K562 (cell line): ENCODE data around the gene LYPD3. TPM values are rescaled to one million over a fixed set of nuclear protein-coding genes. Genes with fewer than 3 reads are reported as not detected.

Source experiments
- ZBTB11 ChIP-seq, 3 experiments: fragments of 200-800 bp in 1 of 3; fragments of 250-450 bp in 1 of 3; fragments of 450-650 bp in 1 of 3; sonication (Bioruptor Pico) in 1 of 3; sonication (Bioruptor generic) in 1 of 3; formaldehyde crosslinking in 1 of 3; IDR thresholded peaks; 2 replicates each; pipeline versions ENCODE4 v1.6.1 to v1.8.0; 2016 to 2022; ENCODE audit warnings: mild to moderate bottlenecking in 2 of 3, missing genetic modification characterization in 2 of 3, missing compliant biosample characterization in 1 of 3, moderate library complexity in 1 of 3
- ZBTB9 ChIP-seq: fragments of 450-650 bp; formaldehyde crosslinking; IDR thresholded peaks from 2 replicates; pipeline ENCODE4 v1.4.0; 2020; ENCODE audit warnings: mild to moderate bottlenecking, moderate library complexity
- polyA plus RNA-seq, 8 experiments: library from polyadenylated mRNA; depleted of rRNA in 4 of 8; stranded (reverse) in 5 of 8; unstranded in 3 of 8; fragments of >200 nt; fragmentation: Nextera tagmentation in 2 of 8; fragmentation: Illumina TruSeq in 1 of 8; extraction: Ambion mirVana in 2 of 8; extraction: Trizol in 1 of 8; gene quantifications; 2 replicates each; pipeline versions ENCODE4 v1.2.1 to v1.2.3, GENCODE V29; 2011 to 2014; ENCODE audit warnings: inconsistent platforms in 1 of 8, missing spikeins in 1 of 8
- total RNA-seq, 7 experiments: library from RNA; depleted of rRNA in 6 of 7; stranded (reverse); fragments of >200 nt in 6 of 7; fragmentation: Illumina TruSeq in 2 of 7; extraction: Trizol in 2 of 7; gene quantifications; 2 replicates each; pipeline versions ENCODE4 v1.2.1 to v1.2.3, GENCODE V29; 2011 to 2021; ENCODE audit warnings: low replicate concordance in 1 of 7

The LYPD3 gene
- total and polyA plus RNA-seq, 9 of the 15 experiments (the other 6 are each of a cell fraction or from before 2014, with no cell fraction given), result 0.04 to 0.33 (median 0.20) TPM; not detected in 1

GRCh38 chr19:43412441-43412840 is 53.0 kb downstream of the LYPD3 start (continued):
- TF ChIP-seq ZBTB9 (no peak), ZBTB11 (CRISPR knock-in tag; IDR thresholded peaks at IDR 0.05) (no peak)

Other genes starting within 250 kb of the LYPD3 start
Only the 7 nearest of the 14 such genes appear.
- not detected in 2 replicates for gene CD177, start 111.9 kb downstream of the LYPD3 start, total RNA-seq (2014; rRNA removed)
- not detected in 2 replicates for gene CD177, start 111.9 kb downstream of the LYPD3 start, total RNA-seq (2014; rRNA removed; fragmentation: Illumina TruSeq; extraction: Trizol)
- not detected in 2 replicates for gene CD177, start 111.9 kb downstream of the LYPD3 start, total RNA-seq (2015; rRNA removed; fragmentation: Illumina TruSeq; extraction: Trizol)
- not detected in 2 replicates for gene CD177, start 111.9 kb downstream of the LYPD3 start, total RNA-seq (2021)
- gene CD177, start 111.9 kb downstream of the LYPD3 start, polyA plus RNA-seq (2011; rRNA removed), result not detected in 2 replicates
- not detected in 2 replicates for gene CD177, start 111.9 kb downstream of the LYPD3 start, polyA plus RNA-seq (2014; fragmentation: Illumina TruSeq; extraction: Trizol)
- not detected for gene CD177, start 111.9 kb downstream of the LYPD3 start, polyA plus RNA-seq (2014; fragmentation: Nextera tagmentation; extraction: Ambion mirVana)
- not detected in 2 replicates for gene CD177, start 111.9 kb downstream of the LYPD3 start, polyA plus RNA-seq (2014; rRNA removed)
- not detected in 2 replicates for gene TEX101, start 50.7 kb downstream of the LYPD3 start, total RNA-seq (2014; rRNA removed)
- gene TEX101, start 50.7 kb downstream of the LYPD3 start, total RNA-seq (2014; rRNA removed; fragmentation: Illumina TruSeq; extraction: Trizol), result not detected in 2 replicates
- gene TEX101, start 50.7 kb downstream of the LYPD3 start, total RNA-seq (2015; rRNA removed; fragmentation: Illumina TruSeq; extraction: Trizol), result not detected in 2 replicates
- gene TEX101, start 50.7 kb downstream of the LYPD3 start, total RNA-seq (2021), result not detected in 2 replicates
- not detected in 2 replicates for gene TEX101, start 50.7 kb downstream of the LYPD3 start, polyA plus RNA-seq (2011; rRNA removed)
- gene TEX101, start 50.7 kb downstream of the LYPD3 start, polyA plus RNA-seq (2014; fragmentation: Illumina TruSeq; extraction: Trizol), result not detected in 2 replicates
- under 1 TPM; 0.10 to 0.14 TPM for gene TEX101, start 50.7 kb downstream of the LYPD3 start, polyA plus RNA-seq (2014; fragmentation: Nextera tagmentation; extraction: Ambion mirVana)
- 0.36 TPM in 1 of 2 replicates, not detected in the other for gene TEX101, start 50.7 kb downstream of the LYPD3 start, polyA plus RNA-seq (2014; rRNA removed)
- 23.5 and 28.0 TPM in 2 replicates for gene PHLDB3, start 39.1 kb upstream of the LYPD3 start, total RNA-seq (2014; rRNA removed)
- 1.1 and 1.6 TPM in 2 replicates for gene PHLDB3, start 39.1 kb upstream of the LYPD3 start, total RNA-seq (2014; rRNA removed; fragmentation: Illumina TruSeq; extraction: Trizol)
- gene PHLDB3, start 39.1 kb upstream of the LYPD3 start, total RNA-seq (2015; rRNA removed; fragmentation: Illumina TruSeq; extraction: Trizol), result 5.4 and 6.4 TPM in 2 replicates
- gene PHLDB3, start 39.1 kb upstream of the LYPD3 start, total RNA-seq (2021), result 11.8 and 12.7 TPM in 2 replicates
- 3.5 and 6.1 TPM in 2 replicates for gene PHLDB3, start 39.1 kb upstream of the LYPD3 start, polyA plus RNA-seq (2011; rRNA removed)
- gene PHLDB3, start 39.1 kb upstream of the LYPD3 start, polyA plus RNA-seq (2014; fragmentation: Illumina TruSeq; extraction: Trizol), result 3.9 and 6.7 TPM in 2 replicates
- gene PHLDB3, start 39.1 kb upstream of the LYPD3 start, polyA plus RNA-seq (2014; fragmentation: Nextera tagmentation; extraction: Ambion mirVana), result under 1 TPM; 0.04 to 0.06 TPM
- 5.2 and 11.4 TPM in 2 replicates for gene PHLDB3, start 39.1 kb upstream of the LYPD3 start, polyA plus RNA-seq (2014; rRNA removed)
- gene ETHE1, start 61.6 kb upstream of the LYPD3 start, total RNA-seq (2014; rRNA removed), result 15.7 and 17.1 TPM in 2 replicates
- 5.2 and 5.9 TPM in 2 replicates for gene ETHE1, start 61.6 kb upstream of the LYPD3 start, total RNA-seq (2014; rRNA removed; fragmentation: Illumina TruSeq; extraction: Trizol)
- 8.8 and 10.2 TPM in 2 replicates for gene ETHE1, start 61.6 kb upstream of the LYPD3 start, total RNA-seq (2015; rRNA removed; fragmentation: Illumina TruSeq; extraction: Trizol)
- 9.1 and 13.0 TPM in 2 replicates for gene ETHE1, start 61.6 kb upstream of the LYPD3 start, total RNA-seq (2021)
- gene ETHE1, start 61.6 kb upstream of the LYPD3 start, polyA plus RNA-seq (2011; rRNA removed), result 17.3 and 28.5 TPM in 2 replicates
- 10.2 and 13.8 TPM in 2 replicates for gene ETHE1, start 61.6 kb upstream of the LYPD3 start, polyA plus RNA-seq (2014; fragmentation: Illumina TruSeq; extraction: Trizol)
- 1 to 10 TPM; 2.9 to 5.4 TPM for gene ETHE1, start 61.6 kb upstream of the LYPD3 start, polyA plus RNA-seq (2014; fragmentation: Nextera tagmentation; extraction: Ambion mirVana)
- gene ETHE1, start 61.6 kb upstream of the LYPD3 start, polyA plus RNA-seq (2014; rRNA removed), result 19.1 and 21.0 TPM in 2 replicates
- 0.32 and 0.37 TPM in 2 replicates for gene ZNF575, start 67.6 kb upstream of the LYPD3 start, total RNA-seq (2014; rRNA removed)
- gene ZNF575, start 67.6 kb upstream of the LYPD3 start, total RNA-seq (2014; rRNA removed; fragmentation: Illumina TruSeq; extraction: Trizol), result not detected in 2 replicates
- gene ZNF575, start 67.6 kb upstream of the LYPD3 start, total RNA-seq (2015; rRNA removed; fragmentation: Illumina TruSeq; extraction: Trizol), result not detected in 2 replicates
- 0.20 and 0.72 TPM in 2 replicates for gene ZNF575, start 67.6 kb upstream of the LYPD3 start, total RNA-seq (2021)
- gene ZNF575, start 67.6 kb upstream of the LYPD3 start, polyA plus RNA-seq (2011; rRNA removed), result 0.03 TPM in 1 of 2 replicates, not detected in the other
- not detected in 2 replicates for gene ZNF575, start 67.6 kb upstream of the LYPD3 start, polyA plus RNA-seq (2014; fragmentation: Illumina TruSeq; extraction: Trizol)
- gene ZNF575, start 67.6 kb upstream of the LYPD3 start, polyA plus RNA-seq (2014; fragmentation: Nextera tagmentation; extraction: Ambion mirVana), result not detected
- gene ZNF575, start 67.6 kb upstream of the LYPD3 start, polyA plus RNA-seq (2014; rRNA removed), result 0.98 and 1.4 TPM in 2 replicates
- gene XRCC1, start 109.9 kb upstream of the LYPD3 start, total RNA-seq (2014; rRNA removed), result 31.5 and 40.2 TPM in 2 replicates
- 10.4 and 13.7 TPM in 2 replicates for gene XRCC1, start 109.9 kb upstream of the LYPD3 start, total RNA-seq (2014; rRNA removed; fragmentation: Illumina TruSeq; extraction: Trizol)
- gene XRCC1, start 109.9 kb upstream of the LYPD3 start, total RNA-seq (2015; rRNA removed; fragmentation: Illumina TruSeq; extraction: Trizol), result 24.4 and 24.9 TPM in 2 replicates
- 24.9 and 27.9 TPM in 2 replicates for gene XRCC1, start 109.9 kb upstream of the LYPD3 start, total RNA-seq (2021)
- 21.8 and 23.3 TPM in 2 replicates for gene XRCC1, start 109.9 kb upstream of the LYPD3 start, polyA plus RNA-seq (2011; rRNA removed)
- 36.9 and 37.0 TPM in 2 replicates for gene XRCC1, start 109.9 kb upstream of the LYPD3 start, polyA plus RNA-seq (2014; fragmentation: Illumina TruSeq; extraction: Trizol)
- gene XRCC1, start 109.9 kb upstream of the LYPD3 start, polyA plus RNA-seq (2014; fragmentation: Nextera tagmentation; extraction: Ambion mirVana), result 1 to 10 TPM; 1.5 to 5.2 TPM
- 33.8 and 34.9 TPM in 2 replicates for gene XRCC1, start 109.9 kb upstream of the LYPD3 start, polyA plus RNA-seq (2014; rRNA removed)
- gene PINLYP, start 110.2 kb upstream of the LYPD3 start, total RNA-seq (2014; rRNA removed), result 1.1 TPM in 2 replicates
- 1.1 and 1.7 TPM in 2 replicates for gene PINLYP, start 110.2 kb upstream of the LYPD3 start, total RNA-seq (2014; rRNA removed; fragmentation: Illumina TruSeq; extraction: Trizol)
- 2.2 and 2.7 TPM in 2 replicates for gene PINLYP, start 110.2 kb upstream of the LYPD3 start, total RNA-seq (2015; rRNA removed; fragmentation: Illumina TruSeq; extraction: Trizol)
- 1.00 and 2.4 TPM in 2 replicates for gene PINLYP, start 110.2 kb upstream of the LYPD3 start, total RNA-seq (2021)
- gene PINLYP, start 110.2 kb upstream of the LYPD3 start, polyA plus RNA-seq (2011; rRNA removed), result 1.0 and 1.5 TPM in 2 replicates
- gene PINLYP, start 110.2 kb upstream of the LYPD3 start, polyA plus RNA-seq (2014; fragmentation: Illumina TruSeq; extraction: Trizol), result 2.8 and 4.7 TPM in 2 replicates
- gene PINLYP, start 110.2 kb upstream of the LYPD3 start, polyA plus RNA-seq (2014; fragmentation: Nextera tagmentation; extraction: Ambion mirVana), result 1 to 10 TPM; 4.6 to 6.0 TPM
- 6.7 and 8.0 TPM in 2 replicates for gene PINLYP, start 110.2 kb upstream of the LYPD3 start, polyA plus RNA-seq (2014; rRNA removed)